SKM-1 treated with dmso at 0.1 percent for 144 hours (cell line): ENCODE data around the gene SPOCK1.

Experiments used
- DNase-seq: peaks from one replicate; lab custom pipeline; 2025; ENCODE audit not compliant: unreplicated experiment; lab: John Stamatoyannopoulos, UW

Gene SPOCK1

DNA sequence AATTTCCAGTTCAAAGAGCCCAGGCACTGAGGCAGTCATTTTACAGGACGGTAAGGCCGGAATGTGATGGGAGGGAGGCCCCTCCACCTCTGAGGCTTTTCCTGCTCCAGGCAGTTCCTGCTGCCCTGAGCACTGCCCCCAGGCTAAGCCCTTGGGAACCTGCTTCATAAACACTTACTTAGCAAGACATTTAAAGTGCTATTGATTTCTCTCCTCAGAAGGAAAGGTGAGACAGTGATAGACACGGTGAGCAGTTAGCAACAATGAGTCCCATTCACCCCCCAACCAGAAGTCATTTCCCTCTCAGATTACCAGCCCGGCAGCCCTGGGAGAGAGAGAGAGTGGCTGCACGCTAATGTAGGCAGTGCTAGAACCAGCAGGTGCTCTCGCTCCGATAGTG, 462.5 kb downstream of the SPOCK1 start:
- DNase-seq: no peak

DNA sequence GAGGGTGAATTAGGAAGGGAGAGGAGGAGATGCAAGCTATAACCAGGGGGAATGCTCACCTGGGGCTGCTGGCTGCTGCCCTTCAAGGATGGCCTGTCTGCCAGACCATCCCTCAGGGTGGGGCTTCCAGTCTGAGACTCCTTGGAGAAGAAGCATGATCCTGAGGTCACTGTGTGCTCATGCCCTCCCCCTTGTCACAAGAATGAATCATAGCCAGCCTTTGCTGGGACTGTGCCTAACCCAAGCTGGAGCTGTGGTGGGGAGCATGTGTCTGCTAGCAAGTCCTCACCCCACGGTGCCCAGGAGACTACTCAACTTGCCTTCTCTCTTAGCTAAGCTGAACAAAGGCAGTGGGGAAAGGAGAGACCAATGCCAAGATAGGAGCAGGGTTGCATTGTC, 463.6 kb downstream of the SPOCK1 start:
- DNase-seq: no peak

DNA sequence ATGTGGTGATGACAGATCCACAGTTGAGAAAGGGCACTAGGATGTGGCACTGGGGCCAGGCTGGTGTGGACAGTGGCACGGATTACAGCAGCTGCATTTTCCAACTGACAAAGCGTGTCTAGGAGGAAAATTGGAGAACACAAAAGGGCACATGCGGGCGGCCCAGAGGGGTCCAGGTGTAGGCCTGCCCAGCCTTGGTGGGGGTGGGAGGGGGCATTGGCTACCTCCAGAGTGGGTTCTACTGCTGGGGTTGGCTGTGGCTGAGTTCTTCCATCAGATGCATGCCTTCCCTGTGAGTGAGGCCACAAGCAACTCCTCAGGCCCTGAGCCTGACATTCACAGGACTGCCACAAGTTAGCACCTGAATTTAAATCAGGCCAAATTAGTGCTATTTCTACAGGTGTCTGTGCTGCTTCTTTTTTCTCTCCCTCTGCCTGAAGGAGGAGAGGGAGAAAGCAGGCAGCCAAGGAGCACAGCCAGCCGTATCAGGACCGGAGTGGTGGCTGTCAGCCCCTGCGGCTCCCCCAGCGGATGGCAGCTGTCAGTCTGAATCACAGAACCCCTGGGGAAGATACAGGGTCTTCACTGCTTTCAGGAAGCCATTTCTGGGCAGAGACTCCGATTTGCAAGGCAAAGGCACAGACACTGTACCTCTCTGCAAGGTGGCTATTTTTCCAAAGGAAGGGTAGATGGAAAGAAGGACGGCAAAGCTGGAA, 464.2 kb downstream of the SPOCK1 start:
- no peak for DNase-seq

DNA sequence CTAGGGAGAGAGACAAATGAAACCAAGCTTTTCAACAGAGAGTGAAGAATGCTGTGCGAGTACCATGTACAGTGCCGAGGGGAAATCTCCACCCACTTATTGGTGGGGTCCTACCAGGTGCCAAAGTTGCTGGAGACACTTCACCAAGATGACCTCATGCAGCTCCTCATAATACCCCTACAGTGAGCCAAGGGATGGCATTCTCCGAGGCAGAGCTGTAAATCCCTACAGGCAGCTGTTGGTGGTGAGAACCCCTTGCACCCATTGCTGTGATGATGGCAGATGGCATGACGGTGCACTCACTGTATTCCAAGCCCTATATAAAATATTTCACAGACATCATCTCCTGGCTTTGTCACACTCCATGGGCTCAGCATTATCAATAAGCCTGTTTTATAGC, 464.9 kb downstream of the SPOCK1 start:
- no peak for DNase-seq

DNA sequence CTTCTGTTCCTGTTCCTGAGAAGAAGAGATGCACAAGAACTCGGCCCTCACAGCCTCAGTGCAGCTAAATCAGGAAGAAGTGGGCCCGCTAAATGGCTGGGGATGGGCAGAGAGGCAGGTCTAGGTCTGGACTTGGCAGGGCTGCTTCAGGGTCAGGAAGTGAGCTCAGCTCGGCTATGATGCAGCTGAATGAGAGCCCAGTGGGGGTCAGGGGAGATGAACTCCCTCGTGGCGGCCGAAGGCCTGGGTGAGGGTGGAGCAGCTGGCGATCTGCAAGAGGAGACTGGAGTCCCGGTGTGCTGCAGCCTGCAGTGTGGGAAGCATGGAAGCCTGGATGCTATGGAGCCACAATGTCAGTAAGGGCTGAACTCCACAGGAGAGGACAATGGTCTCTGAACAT, 466.2 kb downstream of the SPOCK1 start:
- DNase-seq: no peak

DNA sequence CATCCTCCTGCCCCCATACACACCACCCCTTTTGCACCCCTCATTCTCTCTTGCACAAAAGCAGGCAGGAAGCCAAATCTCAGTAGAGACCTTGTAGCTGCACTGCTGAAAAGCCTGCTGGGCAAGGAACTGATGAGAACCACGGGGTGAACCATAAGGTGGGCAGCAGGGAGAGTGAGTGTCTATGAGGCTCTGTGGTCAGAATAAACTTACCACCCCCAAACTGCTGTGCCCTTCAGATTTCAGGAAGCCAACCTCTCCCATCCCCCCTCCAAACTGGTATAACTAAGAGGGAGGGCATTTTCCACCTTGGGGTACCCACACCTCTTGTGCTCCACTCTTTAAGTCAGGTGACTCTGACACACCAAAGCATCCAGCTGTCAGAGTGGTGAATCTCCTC, 471.4 kb downstream of the SPOCK1 start:
- no peak for DNase-seq

DNA sequence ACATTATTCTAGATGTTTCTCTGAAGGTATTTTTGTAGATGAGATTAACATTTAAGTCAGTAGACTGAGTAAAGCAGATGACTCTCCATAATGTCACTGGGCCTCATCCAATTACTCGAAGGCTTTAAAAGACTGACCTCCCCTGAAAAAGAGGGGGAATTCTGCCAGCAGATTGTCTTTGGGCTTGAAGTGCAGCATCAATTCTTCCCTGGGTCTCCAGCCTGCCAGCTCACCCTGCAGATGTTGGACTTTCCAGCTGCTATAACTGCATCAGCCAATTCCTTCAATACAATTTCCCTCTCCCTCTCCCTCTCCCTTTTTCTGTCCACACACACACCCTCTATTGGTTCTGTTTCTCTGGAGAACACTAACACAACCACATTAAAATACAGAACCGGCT, 472.8 kb downstream of the SPOCK1 start:
- no peak for DNase-seq

DNA sequence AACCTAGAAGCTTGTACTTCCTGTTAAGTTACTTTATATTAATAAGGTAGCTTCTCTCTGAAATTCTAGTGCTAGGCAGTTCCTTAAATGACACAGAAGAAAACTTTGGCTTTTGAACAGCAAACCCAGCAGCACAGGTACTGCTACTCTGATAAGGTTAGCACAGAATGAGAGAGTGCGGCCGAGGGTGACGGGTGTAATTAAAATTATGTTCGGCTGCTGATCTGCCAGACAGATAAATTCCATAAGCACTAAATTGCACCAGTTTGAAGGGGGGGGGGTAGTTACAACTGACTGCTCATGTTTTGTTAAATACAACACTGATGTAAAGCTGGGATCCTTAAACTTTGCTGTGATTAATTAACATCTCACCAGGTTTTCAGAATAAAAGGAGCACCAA, 475.1 kb downstream of the SPOCK1 start:
- no peak for DNase-seq

DNA sequence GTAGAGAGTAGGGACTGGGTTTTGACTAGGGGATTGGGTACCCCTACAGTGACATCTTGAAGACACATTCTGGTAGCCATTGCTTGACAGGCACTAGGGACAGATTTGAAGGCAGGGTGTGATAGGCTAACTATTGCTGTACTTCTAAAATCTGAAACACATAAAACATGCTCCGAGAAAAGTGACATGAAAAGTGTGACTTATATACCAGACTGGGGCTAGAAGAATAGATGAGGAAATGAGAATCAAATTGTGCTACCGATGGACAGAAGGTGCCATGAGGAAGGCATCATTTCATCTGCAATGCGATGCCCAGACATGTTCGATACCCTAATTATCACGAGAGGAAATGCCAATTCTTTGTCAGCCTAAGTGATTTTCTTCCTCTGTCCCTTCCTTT, 475.8 kb downstream of the SPOCK1 start:
- no peak for DNase-seq

DNA sequence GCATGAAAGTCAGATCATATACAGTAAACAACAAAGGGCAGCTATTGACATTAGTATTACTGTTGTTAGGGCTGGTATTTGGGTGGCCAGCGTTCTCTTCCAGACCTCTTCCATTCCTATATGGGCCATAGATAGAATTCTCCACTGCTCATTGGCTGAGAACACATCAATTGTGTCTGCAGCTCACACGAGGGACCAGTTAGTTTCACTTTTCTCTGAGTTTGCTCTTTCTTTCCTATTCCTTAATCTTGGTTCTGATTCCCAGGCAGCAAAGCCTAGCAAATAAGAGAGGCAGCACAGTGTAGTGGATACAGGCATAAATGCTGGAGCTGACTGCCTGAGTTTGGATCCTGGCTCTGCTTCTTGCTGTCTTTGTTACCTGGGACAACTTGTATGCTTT, 476.4 kb downstream of the SPOCK1 start:
- DNase-seq: no peak

DNA sequence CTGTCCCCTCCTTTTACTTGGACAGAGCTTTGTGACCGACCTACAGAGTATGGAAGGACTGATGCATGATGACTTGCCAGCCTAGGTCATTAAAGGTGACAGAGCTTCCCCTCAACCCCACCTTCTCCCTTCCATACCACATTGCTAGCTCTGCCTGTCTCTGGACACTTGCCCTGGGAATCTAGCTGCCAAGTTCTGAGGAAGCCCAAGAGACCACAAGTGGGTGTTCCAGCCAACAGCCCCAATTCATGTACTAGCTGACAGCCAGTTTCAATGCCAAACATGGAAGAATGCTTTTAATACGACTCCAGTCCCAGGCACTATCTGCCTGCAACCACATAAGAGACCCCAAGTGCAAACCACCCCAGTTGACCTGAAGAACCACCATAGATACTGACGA, 477.1 kb downstream of the SPOCK1 start:
- DNase-seq: no peak

DNA sequence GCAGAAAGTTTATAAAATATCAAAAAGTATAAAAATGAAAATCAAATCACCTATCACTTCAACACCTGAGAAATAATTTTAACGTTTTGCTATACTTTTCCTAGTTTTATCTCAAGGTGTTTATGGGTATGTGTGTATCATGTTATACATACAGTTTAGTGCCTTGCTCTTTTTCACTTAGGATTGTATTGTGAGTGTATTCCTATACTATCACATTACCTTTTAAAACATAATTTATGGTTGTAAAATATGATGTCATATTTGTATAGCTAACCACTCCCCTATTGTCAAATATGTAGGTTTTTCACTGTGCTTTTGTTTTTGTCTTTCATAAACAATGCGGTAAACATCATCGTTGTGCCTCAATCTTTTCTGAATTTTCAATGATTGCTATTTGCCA, 479.9 kb downstream of the SPOCK1 start:
- no peak for DNase-seq

DNA sequence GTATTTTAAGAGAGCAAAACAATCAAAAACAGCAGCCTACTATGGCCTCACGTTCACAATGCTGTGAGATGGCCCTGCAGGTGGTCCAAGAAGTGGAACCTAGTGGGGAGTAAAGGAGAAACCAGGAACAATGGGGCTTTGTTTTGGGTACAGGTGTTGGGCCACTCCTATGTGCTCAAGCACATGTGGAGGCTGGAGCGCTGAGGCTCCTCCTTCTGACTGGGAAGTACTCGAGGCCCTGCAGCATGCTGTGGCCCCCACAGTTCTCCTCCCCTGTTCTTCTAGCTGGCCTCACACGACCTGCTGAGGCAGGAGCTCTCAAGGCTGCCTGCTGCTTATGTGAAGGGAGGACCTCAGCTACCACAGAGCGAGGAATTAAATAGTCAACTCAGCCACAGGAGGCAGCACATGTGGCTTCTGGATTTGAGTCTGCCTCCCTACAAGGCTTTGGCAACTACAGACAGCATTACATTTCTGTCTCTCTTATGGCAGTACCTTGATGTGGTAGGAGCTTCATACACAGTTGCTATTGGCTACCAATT, 482.3 kb downstream of the SPOCK1 start:
- DNase-seq: no peak

DNA sequence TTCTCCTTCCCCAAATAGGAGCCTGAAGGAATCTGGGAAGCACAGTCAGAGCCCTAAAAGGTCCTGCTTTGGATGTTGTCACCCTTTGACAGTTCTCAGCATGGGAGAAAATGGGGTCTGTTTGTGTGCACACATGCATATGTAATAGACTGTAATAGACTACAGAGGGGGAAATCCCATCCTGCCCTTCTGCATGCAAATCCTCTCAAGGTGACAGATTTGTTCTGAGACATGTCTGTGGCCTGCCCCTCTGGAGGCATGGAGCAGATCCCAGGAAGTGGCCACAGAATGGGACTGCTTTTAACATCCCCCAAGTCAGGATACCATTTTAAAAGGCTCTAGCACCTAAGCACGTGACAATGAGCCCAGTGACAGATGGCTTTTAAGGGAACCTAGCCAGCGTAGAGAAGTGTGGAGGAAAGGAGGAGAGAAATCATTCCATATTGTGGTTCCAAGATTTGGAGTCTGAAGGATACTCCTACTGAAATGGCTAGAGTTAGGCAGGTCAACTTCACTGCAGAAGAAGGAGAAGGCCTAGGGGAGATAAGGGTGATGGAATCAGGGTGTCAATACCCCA, 483.5 kb downstream of the SPOCK1 start:
- no peak for DNase-seq

DNA sequence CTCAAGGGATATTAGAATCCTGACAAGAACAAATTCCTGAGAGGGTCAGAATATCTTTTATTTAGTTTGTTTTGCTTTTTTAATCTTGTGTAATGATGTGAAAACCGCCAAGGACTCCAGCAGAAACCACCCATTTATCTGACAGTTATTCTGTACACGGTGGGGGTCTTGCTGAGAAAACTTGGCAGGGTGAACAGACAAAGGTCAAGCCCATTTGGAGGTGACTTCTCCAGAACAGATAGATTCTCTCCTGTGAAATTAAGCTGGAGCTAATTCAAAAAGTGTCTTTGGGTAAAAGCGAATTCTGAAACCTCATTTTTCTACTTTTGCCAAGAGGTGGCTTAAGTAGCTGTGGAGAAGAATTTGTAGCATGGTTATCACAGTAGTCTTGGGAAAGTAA, 484.4 kb downstream of the SPOCK1 start:
- no peak for DNase-seq

DNA sequence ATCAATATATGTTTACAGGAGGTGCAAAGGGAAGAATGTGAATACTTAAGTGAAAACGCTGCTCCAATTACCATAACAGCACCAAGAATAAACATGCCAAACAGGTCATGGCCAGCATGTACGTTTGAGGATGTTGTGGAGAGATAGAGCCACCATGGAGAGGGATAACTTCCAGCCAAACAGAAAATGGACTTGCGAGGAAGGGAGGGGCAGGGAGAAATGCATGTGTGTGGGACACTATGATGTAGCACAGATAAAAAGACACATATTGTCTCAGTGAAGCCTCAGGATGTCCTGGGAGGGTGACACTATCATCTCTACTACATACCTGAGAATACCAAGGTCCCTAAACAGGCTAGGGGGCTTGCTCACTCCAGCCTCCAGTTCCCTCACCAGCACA, 488.9 kb downstream of the SPOCK1 start:
- no peak for DNase-seq

DNA sequence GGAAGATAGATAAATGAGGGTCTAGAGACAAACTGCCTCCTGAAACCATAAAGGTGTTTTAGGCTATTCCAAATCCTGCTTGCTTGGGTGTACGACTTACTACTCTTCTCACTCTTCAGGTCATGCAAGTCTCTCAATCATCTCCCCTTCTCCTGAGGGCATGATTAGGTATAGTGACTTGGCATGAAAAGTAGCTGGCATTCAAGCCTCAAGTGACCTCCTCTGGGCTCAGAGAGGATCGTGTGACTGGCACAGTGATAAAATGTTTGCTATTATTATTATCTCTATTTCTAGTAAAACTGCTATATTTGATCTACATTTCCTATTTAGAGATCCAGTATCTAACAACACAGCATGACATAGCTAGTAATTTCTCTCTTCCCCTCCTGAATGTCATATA, 494.8 kb downstream of the SPOCK1 start:
- no peak for DNase-seq

DNA sequence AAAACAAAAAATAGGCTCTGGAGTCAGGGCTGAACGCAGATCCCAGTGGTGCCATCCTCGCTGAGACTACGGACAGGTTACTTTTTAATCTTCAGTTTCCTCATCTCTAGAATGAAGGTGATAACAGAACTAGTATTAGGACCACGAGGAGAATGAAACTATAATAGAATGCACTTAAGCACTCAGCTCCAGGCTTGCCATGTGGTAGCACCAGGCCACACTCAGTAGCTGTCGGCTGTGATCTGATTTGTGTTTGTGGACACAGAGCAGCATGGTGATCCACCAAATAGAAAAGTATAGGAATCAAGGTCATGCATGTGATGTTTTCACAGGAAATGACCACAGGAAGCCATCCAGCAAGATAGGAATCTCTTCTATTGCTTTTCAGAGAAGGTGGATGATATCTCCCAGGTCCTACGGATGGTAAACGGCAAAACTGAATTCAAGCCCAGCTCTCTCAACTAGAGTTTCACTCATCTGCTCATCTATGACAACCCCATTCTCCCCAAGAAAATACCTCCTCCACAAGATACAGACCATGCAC, 498.0 kb downstream of the SPOCK1 start:
- no peak for DNase-seq

DNA sequence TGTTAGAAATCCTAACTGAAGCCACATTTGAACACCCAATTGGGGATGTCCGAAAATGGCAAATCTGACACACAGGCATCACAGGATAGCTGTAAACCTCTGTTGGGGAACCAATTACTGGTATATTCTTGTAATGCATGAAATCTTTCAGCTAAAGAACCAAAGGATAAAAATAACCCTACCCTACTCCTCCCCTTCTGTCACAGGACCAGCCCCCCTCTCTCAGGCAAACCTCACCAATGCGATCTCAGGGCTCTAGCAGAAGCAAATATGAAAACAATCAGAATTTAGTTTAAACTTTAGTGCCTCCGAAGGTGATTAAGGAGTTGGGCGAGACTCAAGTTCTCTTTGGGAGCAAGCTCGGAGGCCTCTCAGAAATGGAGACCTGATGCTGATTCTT, 499.3 kb downstream of the SPOCK1 start:
- DNase-seq: no peak

DNA sequence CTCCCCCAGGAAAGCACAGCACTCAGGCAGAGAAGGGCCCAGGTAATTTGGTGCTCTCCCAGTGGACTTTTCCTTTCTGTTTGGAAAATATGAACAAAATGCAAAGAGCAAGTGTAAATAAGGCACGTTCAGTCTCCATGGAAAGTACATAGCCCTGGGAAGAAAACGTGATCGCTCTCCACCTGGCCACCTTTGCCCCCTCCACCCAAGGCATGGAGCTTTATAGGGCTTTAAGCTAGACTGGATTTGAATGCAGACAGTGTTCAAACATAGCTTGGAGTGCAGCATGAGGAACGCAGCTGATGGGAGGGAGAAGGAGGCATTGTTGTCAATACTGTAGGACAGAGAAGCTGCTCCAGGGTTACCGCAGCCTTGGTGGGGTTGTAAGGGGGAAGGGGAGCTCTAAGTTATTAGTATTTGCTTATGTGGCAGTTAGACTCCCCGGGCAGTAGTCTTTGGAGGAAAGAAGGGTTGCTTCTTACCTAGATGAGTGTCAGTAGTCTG, 500.2 kb downstream of the SPOCK1 start:
- no peak for DNase-seq

DNA sequence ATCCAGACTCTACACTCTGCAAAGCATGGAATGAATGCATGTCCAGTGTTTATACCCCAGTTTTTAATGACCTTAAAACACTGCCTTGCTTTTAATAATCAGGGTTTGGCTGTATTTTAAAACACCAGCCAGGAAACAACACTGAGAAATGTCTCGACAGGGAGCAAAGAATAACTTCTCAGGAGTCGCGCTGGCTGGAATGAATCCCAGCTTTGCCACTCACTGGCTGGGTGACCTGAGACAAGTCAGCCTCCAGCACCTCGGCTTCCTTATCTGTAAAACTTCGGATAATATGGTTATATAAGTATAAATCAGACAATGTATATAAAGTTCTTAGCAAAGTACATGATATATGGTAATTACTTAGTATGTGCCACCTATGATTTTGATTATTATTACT, 505.0 kb downstream of the SPOCK1 start:
- DNase-seq: no peak

DNA sequence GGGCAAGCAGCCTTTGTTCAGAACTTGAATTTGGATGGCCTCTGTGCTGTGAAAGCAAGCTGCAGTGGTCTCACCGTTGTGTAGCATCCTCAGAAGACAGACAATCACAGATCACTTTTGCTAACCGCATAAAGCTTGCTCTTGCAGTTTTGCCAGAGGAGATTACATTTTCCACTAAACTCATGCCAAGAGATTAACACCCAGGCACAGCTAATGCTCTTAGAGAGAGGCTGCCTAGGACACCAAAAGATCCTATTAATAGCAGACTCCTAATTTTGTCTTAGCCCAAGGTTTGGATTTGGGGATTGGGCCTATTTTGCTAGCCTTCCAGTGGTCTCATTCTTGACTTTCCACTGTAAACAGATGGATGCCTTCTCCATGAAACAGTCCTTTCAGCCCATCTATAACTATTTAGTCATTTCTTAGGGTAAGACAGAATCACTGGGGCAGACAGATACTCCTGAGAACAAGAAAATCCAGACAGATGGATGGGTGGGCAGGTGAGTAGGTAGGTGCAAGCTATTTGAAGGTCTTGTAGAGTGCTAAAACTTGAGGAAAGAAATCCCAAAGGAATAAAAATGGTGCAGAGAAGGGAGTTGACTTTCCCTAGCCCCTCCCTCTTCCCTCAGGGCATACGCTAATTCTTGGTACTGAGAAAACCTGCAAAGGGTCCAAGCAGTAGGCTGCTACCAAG, 506.2 kb downstream of the SPOCK1 start:
- no peak for DNase-seq
